NCI-H82 treated with DMSO at 0.1 percent for 48 hours (cell line): ENCODE results near the gene CNTNAP4.

Experiments
- DNase-seq: peaks from one replicate; lab custom pipeline; 2025; ENCODE audit not compliant: unreplicated experiment; lab: John Stamatoyannopoulos, UW

CNTNAP4 gene

DNA sequence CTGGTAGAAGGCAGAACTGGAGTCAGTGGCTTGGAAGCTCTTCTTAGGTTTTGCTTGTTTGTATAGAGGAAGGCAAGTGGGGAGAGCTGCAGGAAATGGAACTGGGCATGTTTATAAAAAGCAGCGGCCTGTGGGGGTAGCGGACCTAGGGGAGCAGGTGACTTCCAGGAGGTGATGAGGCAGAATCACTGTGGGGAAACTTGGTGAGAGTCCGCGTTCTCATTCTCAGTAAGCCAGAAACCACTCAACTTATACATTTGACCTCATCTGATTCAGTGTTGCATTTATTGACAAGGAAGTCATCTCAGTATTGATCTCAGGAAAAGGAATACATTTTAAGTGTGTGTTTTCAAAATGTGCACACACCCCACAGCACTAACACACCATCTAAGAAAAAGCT is 299.8 kb downstream of the CNTNAP4 start:
- no peak for DNase-seq

DNA sequence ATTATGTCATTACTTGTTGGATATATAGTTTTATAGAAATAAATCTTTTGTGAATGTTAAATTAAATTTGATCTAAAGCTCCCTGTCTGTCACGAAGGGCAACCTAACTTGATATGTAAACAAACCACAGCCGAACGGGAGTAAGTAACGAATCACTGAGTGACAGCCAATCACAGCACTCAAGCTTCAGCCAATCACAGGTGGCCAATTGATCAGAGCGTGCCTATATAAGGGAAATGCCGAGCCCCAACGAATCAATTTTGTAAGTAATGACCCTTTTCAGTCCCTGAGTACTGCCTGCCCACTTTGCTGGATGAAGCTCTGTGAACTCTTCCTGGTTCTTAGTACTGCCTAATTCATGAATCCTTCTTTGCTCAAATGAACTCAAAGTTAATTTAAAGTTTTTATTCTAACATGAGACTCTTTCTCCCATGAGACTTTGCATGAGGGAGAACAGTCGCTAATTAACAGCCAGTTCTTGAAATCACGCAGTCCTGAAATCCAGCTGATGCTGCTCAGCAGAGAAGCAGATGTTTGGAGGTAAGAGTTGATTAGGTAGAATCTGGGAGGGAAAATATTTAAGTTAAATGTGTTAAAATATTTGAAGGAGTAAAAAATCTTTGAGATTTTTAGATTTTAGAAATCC is 302.2 kb downstream of the CNTNAP4 start:
- DNase-seq, result no peak

DNA sequence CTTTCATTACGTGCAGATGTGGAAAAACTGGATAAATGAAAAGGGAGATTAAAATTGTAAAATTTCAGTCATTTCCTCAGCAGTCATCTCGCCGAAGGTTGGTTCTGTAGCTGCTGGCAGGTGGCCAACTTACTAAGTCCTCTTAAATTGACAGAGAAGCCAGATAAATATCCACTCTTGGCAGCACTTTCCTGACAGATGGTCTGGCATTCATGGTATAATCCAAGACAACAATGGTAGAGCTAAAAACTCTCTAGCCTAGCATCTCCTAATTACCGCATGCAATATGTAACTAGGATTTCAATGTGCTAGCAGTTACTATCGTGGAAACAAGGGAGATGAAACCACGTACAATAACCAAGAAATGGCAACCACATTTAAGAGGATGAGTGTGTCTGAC is 306.3 kb downstream of the CNTNAP4 start:
- peak; percentile 92 for DNase-seq

DNA sequence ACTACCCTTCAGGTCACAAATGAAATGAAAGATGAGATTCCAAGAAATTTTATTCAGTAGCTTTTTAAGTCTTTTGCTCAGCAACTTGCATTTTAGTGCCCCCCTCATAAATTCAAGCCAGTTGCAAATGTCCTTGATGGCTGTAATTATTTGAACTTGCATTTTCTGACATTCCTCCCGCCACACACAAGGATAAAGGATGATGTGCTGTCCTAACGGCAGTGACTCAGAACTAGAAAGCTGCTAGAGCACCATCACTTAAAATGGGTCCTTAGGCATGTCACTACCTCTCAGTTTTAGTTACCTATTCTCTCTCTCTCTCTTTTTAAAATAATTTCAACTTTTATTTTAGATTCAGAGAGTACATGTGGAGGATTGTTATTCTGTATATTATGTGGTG is 306.7 kb downstream of the CNTNAP4 start:
- peak; percentile 19 for DNase-seq

DNA sequence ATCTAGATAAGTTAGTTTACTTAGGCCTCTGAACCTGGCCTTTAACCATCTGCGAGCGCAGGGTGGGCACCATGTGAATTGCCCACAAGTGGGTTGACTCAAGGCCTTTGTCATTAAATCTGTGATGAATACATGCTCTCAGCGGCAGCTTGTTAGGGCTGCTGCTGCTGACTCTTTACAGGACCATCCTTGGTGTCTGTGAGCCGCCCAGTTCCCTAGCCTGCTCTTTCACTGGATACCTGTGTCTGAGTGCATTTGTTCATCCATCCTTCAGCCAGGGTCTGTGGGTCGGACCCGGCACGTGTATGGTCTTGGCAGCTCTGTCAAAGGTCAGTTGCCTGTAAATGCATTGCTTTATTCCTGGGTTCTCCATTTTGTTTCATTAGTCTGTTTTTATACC is 321.3 kb downstream of the CNTNAP4 start:
- DNase-seq, result no peak

DNA sequence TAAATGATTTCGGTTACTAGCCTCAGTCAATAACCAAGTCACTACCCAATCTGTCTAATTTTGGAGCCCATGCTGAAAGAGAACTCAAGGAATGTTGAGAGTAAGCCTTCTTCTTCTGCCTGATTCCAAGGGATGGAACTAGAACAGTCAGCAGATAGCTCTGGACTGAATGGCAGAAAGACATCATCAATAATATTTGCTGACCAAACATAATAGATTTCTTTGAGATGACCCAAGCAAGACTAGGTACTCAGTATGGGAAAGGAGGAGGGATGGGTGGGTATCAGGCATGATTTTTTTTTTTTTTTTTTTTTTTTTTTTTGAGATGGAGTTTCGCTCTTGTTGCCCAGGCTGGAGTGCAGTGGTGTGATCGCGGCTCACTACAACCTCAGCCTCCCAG is 330.1 kb downstream of the CNTNAP4 start:
- DNase-seq, result no peak
